Measurements from ENCODE around the gene AIG1.
A peak's percentile ranks its signal among the peaks of the same experiment; 100 is the strongest.
"Not testable (repeated sequence)": the region's sequence is repeated elsewhere in the genome, so short reads cannot be mapped to it uniquely, and the experiment has no call there.

Gene AIG1

DNA sequence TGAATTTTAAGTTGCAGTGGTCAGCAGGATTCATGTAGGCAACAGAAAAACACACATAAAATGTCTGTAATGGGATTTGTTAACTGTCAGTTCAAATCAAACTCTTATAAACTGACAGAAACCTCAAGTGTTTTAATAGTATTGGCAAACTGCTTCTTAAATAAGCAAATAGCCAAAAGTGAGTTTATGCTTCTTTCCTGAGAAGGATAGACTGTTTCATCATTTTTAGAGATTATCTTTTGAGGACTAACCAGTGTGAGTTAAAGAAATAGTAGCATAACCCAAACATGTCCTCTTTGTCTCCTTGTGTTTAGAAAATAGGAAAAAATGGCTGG, 68.0 kb downstream of the AIG1 start:
- DNase-seq, result no peak

GRCh38 chr6:143130928-143131327, 70.2 kb downstream of the AIG1 start:
- no peak for DNase-seq

DNA sequence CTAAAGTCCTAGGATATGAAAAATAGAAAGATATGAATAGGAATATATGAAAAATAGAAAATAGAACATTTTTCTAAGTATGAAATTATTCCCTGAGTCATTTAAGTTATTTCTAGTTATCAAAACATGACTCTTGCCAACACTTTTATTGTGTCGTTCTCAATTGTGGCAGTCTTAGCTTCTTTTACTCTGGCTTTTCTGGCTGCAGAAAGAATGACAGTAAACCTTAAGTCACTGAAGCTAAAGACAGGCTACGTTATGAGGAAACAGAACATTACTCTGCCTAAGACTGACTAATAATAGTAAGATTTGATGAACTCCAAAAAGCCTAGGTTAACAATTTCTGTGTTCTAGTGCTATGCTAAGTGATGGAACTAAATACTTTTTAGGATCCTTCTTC, 74.6 kb downstream of the AIG1 start:
- no peak for DNase-seq

DNA sequence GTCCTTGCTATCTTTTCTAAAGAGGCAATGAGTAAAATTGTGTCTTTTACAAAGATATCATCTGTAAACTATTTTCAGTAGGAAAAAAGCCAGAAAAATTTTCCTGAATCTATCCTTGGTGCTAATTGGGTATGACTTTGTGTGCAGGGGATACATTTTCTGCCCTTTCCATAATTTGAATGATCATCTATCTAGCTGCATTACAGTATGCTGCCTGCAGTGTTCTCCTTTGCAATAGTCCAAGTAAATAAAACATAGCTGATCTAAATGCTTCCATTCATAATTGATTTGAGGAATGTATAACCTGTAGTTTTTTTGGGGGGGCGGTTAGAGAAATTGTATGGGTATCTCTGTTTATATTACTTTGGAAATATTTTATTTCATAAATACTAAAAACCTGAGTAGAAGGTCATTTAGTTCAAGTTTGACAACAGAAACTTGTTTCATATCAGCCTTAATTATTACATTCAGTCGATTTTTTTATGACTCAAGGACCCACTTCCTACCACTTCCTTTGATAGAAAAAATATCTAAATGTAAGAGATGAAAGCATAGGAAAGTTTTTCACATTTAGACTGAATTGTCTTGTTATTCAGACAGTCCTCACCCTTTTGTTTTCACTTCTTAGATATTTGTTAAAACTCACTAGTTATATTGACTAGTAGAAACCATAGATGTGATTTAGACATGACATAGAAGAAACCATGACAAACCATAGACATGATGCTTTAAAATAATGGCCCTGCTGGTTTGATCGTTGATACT, 75.3 kb downstream of the AIG1 start:
- no peak for DNase-seq

DNA sequence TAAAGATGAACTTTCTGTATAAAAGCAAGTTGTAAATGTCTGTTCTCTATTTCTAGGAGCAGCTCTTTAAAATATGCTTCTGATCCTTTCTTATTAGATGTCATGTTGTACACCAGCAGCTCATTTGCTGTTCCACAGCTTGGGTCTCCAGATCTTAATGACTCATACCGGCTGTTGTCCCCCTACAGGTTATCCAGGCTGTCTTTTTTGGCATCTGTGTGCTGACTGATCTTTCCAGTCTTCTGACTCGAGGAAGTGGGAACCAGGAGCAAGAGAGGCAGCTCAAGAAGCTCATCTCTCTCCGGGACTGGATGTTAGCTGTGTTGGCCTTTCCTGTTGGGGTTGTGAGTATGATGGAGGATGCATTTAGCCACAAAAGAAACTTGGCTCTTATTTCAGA, 76.0 kb downstream of the AIG1 start:
- no peak for DNase-seq

- no peak for DNase-seq
These were observed 78.6 kb downstream of the AIG1 start for GRCh38 chr6:143139239-143139784.

- DNase-seq, result not testable (repeated sequence)
These were observed 79.2 kb downstream of the AIG1 start for GRCh38 chr6:143139884-143140283.

DNA sequence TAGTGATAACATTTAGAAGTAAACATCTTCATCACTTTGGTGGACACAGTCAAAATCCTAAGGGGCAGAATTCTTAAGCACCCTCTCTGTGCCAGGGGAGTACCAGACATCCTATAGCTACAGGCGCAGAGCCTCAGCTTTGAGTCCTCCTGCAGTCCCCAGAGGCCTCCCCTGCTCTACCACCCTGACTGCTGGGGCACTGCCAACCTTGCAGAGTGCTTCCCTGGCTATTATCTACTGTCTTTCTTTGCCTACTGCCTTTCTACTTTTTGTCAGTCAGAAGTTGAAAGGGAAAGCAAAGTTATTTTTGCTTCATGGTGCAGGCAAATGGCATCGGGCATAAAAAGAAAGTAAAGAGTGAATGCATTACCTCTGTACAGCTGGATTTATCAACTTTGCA, 80.1 kb downstream of the AIG1 start:
- no peak for DNase-seq

GRCh38 chr6:143141442-143141841, 80.8 kb downstream of the AIG1 start:
- no peak for DNase-seq

GRCh38 chr6:143146186-143146851, 85.6 kb downstream of the AIG1 start:
- DNase-seq, result no peak

DNA sequence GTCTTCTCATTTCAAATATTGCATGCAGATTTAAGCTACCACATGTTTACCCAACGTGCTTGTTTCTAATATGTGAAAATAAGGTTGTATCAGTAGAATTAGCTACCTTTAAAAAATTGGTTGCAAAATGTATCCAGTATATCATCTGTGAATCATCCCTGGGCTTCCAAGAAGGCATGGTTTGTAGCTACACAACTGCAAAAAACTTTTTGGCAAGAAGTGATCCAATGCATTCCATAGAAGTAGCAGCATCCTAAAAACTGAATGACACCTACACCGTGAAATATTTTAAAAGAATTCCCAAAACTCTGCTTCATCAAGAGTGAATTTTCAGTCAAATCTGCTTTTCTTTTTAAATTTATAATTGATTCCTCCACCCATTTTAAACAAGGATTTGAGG, 89.1 kb downstream of the AIG1 start:
- no peak for DNase-seq

GRCh38 chr6:143150281-143150680, 89.6 kb downstream of the AIG1 start:
- no peak for DNase-seq

GRCh38 chr6:143151381-143151780, 90.7 kb downstream of the AIG1 start:
- DNase-seq, result no peak

DNA sequence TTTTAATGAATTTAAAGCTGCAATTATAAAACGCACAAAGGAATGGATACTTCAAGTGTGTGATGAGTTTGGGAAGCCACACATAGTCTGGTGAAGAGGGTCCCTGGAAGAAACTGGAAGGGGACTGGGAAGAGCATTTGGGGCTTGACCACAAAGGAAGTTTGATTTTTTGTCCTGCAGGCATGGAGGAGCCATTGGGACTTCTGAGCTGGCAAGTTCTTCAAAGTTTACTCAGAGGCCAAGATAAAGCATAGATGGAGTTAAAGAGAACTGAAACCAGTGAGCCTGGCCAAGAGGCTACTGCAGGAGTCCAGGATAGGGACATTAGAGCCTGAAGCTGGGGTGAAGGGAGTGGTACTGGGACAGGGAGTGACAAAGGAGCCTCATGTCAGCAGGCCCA, 95.0 kb downstream of the AIG1 start:
- peak; percentile 4 for DNase-seq

DNA sequence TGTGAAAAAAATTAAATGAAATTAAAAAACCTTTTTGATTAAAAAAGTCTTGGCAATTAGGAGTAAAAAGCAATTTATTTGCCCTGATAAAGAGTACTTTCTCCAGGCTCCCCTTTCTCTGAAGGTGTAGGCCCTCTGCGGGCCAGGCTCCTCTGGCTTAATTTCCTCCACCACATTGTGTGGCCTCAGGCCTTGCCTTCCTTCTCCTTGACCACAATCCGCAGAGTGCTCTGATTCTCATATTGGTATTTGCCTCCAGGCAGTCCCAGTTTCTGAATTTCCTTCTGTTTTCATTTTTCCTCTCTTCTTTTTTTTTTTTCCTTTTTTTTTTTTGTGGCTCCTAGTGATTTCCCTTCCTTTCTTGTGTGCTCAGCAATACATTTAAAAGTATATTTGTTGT, 96.4 kb downstream of the AIG1 start:
- no peak for DNase-seq

DNA sequence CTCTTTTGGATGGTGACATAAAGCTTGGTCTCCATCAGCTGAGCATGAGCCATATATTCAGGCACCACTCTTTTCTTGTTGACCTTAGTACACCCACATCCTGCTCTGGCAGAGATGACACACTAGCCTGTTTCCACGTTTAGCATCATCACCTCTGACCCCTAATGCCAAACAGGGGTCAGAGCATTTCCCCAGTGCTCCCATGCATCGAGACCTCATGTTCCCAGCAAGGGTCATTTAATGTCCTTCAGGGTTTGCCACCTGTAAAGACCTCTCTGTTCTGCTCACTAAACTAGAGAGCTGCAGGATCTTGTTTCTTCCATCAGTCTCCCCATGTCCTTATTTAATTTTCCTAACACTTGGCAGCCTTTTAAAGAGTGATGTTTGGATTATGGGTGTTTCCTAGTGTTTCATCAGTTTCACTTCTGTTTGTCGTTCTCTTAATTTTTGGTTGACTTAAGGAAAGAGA, 97.5 kb downstream of the AIG1 start:
- DNase-seq, result no peak

GRCh38 chr6:143159001-143159400, 98.3 kb downstream of the AIG1 start:
- DNase-seq, result no peak

DNA sequence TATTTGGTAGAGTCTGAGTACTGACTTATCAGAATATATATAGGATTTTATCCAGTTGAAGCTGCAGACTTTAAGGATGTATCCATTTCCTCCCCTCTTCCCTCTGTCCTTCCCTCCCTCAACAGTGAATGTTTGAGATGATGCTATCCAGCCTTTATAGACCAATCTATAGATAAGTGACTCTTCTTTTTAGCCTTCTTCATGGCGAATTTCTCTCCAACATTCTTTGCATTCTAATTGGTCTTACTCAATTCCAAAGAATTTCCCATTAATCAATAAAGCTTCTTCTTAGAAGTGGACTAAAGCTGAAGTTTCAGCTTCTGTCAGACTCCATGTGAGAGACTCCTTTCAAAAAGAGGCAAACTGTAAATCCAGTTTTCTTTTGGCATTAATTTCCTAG, 99.3 kb downstream of the AIG1 start:
- DNase-seq, result no peak

DNA sequence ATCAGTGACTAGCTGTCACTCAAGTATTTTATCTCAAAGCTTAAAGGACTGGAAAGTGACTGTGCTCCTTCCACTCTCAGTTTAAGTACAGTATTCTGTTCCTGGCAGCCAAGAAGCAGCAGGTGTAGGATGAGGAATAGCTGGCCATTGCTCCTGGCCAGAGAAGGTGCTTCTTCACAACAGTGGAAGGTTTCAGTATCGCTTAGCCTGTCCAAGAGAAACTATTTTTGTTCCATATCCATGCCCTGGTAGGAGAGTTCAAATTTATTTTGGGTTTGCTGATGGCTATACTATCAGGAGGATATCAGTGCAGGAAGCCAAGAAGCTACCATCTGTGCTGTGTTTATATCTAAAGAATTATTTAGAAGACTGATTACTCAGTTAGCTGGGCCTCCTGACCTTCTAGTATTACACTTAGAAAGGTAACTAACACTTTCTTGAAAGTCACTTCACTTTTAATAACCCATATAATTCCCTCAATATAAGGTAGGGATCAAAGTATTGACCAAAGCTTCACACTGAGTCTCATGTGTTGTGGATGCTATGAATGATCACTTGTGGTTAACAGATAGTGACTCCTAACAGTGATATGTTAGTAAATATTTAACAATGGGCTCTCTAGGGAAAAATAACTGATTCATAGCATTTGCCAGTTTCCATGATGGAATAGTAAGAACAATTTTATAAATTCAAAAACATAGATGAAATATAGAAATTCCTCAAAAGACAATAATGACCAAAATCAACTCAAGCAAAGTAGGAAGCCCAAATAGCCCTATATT, 99.9 kb downstream of the AIG1 start:
- DNase-seq, result no peak

DNA sequence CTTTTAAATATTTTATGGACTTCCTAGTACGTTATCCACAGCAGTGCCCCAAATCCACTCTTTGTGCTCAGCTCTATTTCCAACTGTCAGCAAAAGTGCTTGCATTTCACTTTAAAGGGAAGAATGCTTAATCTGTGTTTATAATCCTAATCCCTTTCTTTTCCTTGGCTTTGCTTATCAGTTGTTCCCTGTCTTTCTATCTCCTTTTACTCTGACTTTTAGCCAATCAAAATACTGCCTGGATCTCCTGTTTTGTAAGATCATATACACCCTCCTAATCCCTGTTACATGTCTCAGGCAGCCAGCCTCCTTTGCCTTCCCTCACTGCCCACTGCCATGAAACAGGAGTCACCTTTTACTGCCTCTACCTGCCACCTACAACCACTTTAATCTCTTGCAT, 102.9 kb downstream of the AIG1 start:
- no peak for DNase-seq

DNA sequence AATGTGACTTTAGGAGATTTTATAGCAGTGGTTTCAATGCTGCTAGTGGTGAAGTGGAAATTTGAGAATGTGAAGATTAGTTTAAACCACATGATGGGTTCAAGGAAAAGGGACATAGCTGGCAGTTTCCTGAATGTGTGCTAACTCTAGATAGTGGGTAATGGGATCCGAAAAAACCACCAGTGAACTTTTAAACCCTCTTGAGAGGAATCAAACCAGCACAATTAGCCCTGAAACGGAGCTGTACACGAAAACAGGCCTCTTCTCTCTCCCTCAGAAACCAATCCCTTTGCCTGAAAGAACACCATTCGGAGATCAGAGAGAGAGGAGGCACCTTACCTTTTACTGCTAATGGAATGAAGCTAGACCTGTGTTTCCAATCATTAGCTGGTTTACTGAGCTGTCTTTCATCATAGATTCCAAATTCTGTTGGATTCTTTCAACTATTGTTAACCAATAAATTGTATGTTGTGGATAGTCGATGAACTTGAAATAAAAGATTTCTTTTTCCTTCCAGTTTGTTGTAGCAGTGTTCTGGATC, 103.9 kb downstream of the AIG1 start:
- DNase-seq, result no peak

DNA sequence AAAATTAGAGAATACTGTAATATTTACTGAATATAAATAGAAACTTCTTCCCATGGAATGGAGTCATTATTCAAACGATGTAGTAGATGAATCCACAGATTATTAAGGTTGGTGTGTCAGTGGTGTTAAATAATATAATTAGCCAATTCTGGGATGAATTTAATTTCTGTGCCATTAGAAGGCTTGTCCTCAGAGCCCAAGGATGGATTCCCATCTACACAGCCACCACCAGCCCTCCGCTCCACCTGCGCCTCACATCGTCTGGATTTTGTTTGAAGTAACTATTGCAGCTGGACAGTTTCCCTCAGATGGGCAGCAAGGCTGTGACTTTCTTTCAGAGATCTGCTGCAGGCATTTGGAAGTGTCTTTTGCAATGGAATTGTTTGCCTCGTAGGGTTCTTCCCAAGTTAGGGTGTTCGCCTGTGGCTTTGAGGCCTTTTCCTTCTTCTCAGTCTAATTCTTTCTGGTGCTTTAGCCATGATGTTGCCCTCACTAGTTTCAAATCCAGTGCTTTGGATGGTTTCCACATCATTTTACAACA, 104.7 kb downstream of the AIG1 start:
- DNase-seq, result no peak

GRCh38 chr6:143166247-143166695, 105.6 kb downstream of the AIG1 start:
- no peak for DNase-seq
